ENCODE data around the gene PDK1.

PDK1 gene

GRCh38 chr2:172596776-172597175 lies 40.9 kb downstream of the PDK1 start:
- no peak for DNase-seq (ENCODE audit: extremely low spot score)
- TF ChIP-seq CTBP1 (IDR thresholded peaks at IDR 0.05; ENCODE audit: borderline replicate concordance) (no peak), TARDBP (IDR thresholded peaks at IDR 0.05) (no peak), FOXK2 (IDR thresholded peaks at IDR 0.05) (no peak), FOXM1 (IDR thresholded peaks at IDR 0.05; ENCODE audit: borderline replicate concordance) (no peak), HDGF (IDR thresholded peaks at IDR 0.05; ENCODE audit: borderline replicate concordance) (no peak), LEF1 (IDR thresholded peaks at IDR 0.05; ENCODE audit: borderline replicate concordance) (no peak), ELF4 (IDR thresholded peaks at IDR 0.05) (no peak), ARNT (IDR thresholded peaks at IDR 0.05) (no peak), ZNF384 (IDR thresholded peaks at IDR 0.05) (no peak), PKNOX1 (IDR thresholded peaks at IDR 0.05) (no peak), SUZ12 (IDR thresholded peaks at IDR 0.05) (no peak), L3MBTL2 (conservative IDR thresholded peaks at IDR 0.05) (no peak), BHLHE40 (IDR thresholded peaks at IDR 0.05; ENCODE audit: borderline replicate concordance) (no peak), FOXA1 (IDR thresholded peaks at IDR 0.05) (no peak)
- CTCF ChIA-PET, result no interaction called here
- POLR2A ChIA-PET, result no interaction called here

- POLR2A ChIA-PET, result no interaction called here
- TF ChIP-seq HDGF (IDR thresholded peaks at IDR 0.05; ENCODE audit: borderline replicate concordance), result no peak
- no peak for TF ChIP-seq FOXA1 (IDR thresholded peaks at IDR 0.05)
- no peak for TF ChIP-seq ARNT (IDR thresholded peaks at IDR 0.05)
- no peak for DNase-seq (ENCODE audit: extremely low spot score)
- CTCF ChIA-PET, result no interaction called here
These were observed 41.4 kb downstream of the PDK1 start for GRCh38 chr2:172597176-172597842.

- ChIA-PET CTCF (interaction anchor here (0.6 to 0.8 kb wide), 2 partner anchors 111 to 332 kb away, joined by 4 read pairs; no protein-coding TSS in a partner anchor), POLR2A (no interaction called here)
- DNase-seq (ENCODE audit: extremely low spot score), result no peak
- TF ChIP-seq FOXA1 (IDR thresholded peaks at IDR 0.05), result no peak
- TF ChIP-seq FOXM1 (IDR thresholded peaks at IDR 0.05; ENCODE audit: borderline replicate concordance), result no peak
- TF ChIP-seq NFRKB (IDR thresholded peaks at IDR 0.05), result no peak
- TF ChIP-seq PKNOX1 (IDR thresholded peaks at IDR 0.05), result no peak
- TF ChIP-seq CTBP1 (IDR thresholded peaks at IDR 0.05; ENCODE audit: borderline replicate concordance), result no peak
- TF ChIP-seq ELF4 (IDR thresholded peaks at IDR 0.05), result no peak
- no peak for TF ChIP-seq BHLHE40 (IDR thresholded peaks at IDR 0.05; ENCODE audit: borderline replicate concordance)
- TF ChIP-seq ZNF384 (IDR thresholded peaks at IDR 0.05), result no peak
- TF ChIP-seq LEF1 (IDR thresholded peaks at IDR 0.05; ENCODE audit: borderline replicate concordance), result no peak
- no peak for TF ChIP-seq SUZ12 (IDR thresholded peaks at IDR 0.05)
- no peak for TF ChIP-seq TARDBP (IDR thresholded peaks at IDR 0.05)
- TF ChIP-seq SP1 (IDR thresholded peaks at IDR 0.05), result no peak
- TF ChIP-seq ARNT (IDR thresholded peaks at IDR 0.05), result no peak
- TF ChIP-seq FOXK2 (IDR thresholded peaks at IDR 0.05), result no peak
These were observed 44.1 kb downstream of the PDK1 start for GRCh38 chr2:172599947-172600346.

- DNase-seq (ENCODE audit: extremely low spot score), result no peak
- ChIA-PET CTCF (interaction anchor here (0.8 kb wide), 1 partner anchor 110 kb away, joined by 4 read pairs; no protein-coding TSS in a partner anchor), POLR2A (no interaction called here)
- TF ChIP-seq PKNOX1 (IDR thresholded peaks at IDR 0.05) (no peak), HDGF (IDR thresholded peaks at IDR 0.05; ENCODE audit: borderline replicate concordance) (no peak), SP1 (IDR thresholded peaks at IDR 0.05) (no peak), ARNT (IDR thresholded peaks at IDR 0.05) (no peak), L3MBTL2 (conservative IDR thresholded peaks at IDR 0.05) (no peak)
These were observed 44.7 kb downstream of the PDK1 start for GRCh38 chr2:172600557-172601008.

- no peak for DNase-seq (ENCODE audit: extremely low spot score)
- no peak for TF ChIP-seq ARNT (IDR thresholded peaks at IDR 0.05)
- TF ChIP-seq PKNOX1 (IDR thresholded peaks at IDR 0.05), result no peak
- TF ChIP-seq LEF1 (IDR thresholded peaks at IDR 0.05; ENCODE audit: borderline replicate concordance), result no peak
- no peak for TF ChIP-seq NFRKB (IDR thresholded peaks at IDR 0.05)
- TF ChIP-seq CTBP1 (IDR thresholded peaks at IDR 0.05; ENCODE audit: borderline replicate concordance), result no peak
- TF ChIP-seq HDGF (IDR thresholded peaks at IDR 0.05; ENCODE audit: borderline replicate concordance), result no peak
- POLR2A ChIA-PET, result no interaction called here
- CTCF ChIA-PET, result no interaction called here
These were observed 50.4 kb downstream of the PDK1 start for GRCh38 chr2:172606285-172606684.

- ChIA-PET CTCF (no interaction called here), POLR2A (no interaction called here)
- DNase-seq (ENCODE audit: extremely low spot score), result no peak
- TF ChIP-seq BHLHE40 (IDR thresholded peaks at IDR 0.05; ENCODE audit: borderline replicate concordance), result no peak
- no peak for TF ChIP-seq CTBP1 (IDR thresholded peaks at IDR 0.05; ENCODE audit: borderline replicate concordance)
- no peak for TF ChIP-seq SUZ12 (IDR thresholded peaks at IDR 0.05)
- no peak for TF ChIP-seq L3MBTL2 (conservative IDR thresholded peaks at IDR 0.05)
- TF ChIP-seq SP1 (IDR thresholded peaks at IDR 0.05), result no peak
- no peak for TF ChIP-seq ARNT (IDR thresholded peaks at IDR 0.05)
- TF ChIP-seq ELF4 (IDR thresholded peaks at IDR 0.05), result no peak
- TF ChIP-seq FOXK2 (IDR thresholded peaks at IDR 0.05), result no peak
- no peak for TF ChIP-seq FOXM1 (IDR thresholded peaks at IDR 0.05; ENCODE audit: borderline replicate concordance)
- no peak for TF ChIP-seq FOXA1 (IDR thresholded peaks at IDR 0.05)
- TF ChIP-seq PKNOX1 (IDR thresholded peaks at IDR 0.05), result no peak
- no peak for TF ChIP-seq TARDBP (IDR thresholded peaks at IDR 0.05)
- no peak for TF ChIP-seq NFRKB (IDR thresholded peaks at IDR 0.05)
These were observed 51.6 kb downstream of the PDK1 start for GRCh38 chr2:172607379-172607928.
